GM18498 (cell line): ENCODE measurements around the gene SMAD3.
"Not testable (repeated sequence)": the region's sequence is repeated elsewhere in the genome, so short reads cannot be mapped to it uniquely, and the experiment has no call there.

Experiments
- ATAC-seq: cut with Tn5 transposase; IDR thresholded peaks from one replicate; pipeline ENCODE4 v1.9.1; 2021; ENCODE audit warnings: mild to moderate bottlenecking, moderate library complexity; ENCODE audit not compliant: unreplicated experiment

Gene SMAD3

GRCh38 chr15:67062369-67062985 is 2.9 kb upstream of the SMAD3 start:
- no peak for ATAC-seq

GRCh38 chr15:67063689-67064606 is 1.5 kb upstream of the SMAD3 start:
- no peak for ATAC-seq

- no peak for ATAC-seq
Measured at GRCh38 chr15:67064607-67065530, 533 bp upstream of the SMAD3 start.

- ATAC-seq = no peak
Measured at GRCh38 chr15:67066041-67066958, 898 bp downstream of the SMAD3 start.

GRCh38 chr15:67066959-67067853 is 1.8 kb downstream of the SMAD3 start:
- no peak for ATAC-seq

GRCh38 chr15:67067930-67068551 is 2.6 kb downstream of the SMAD3 start:
- ATAC-seq = no peak

- no peak for ATAC-seq
Measured at GRCh38 chr15:67068710-67069400, 3.5 kb downstream of the SMAD3 start.

GRCh38 chr15:67070150-67070549 is 4.7 kb downstream of the SMAD3 start:
- ATAC-seq = no peak

- no peak for ATAC-seq
Measured at GRCh38 chr15:67070892-67071664, 5.7 kb downstream of the SMAD3 start.

- ATAC-seq = no peak
Measured at GRCh38 chr15:67072442-67072841, 7.0 kb downstream of the SMAD3 start.

- ATAC-seq = no peak
Measured at GRCh38 chr15:67072958-67073357, 7.6 kb downstream of the SMAD3 start.

- ATAC-seq = no peak
Measured at GRCh38 chr15:67074886-67075229, 9.5 kb downstream of the SMAD3 start.

- ATAC-seq = not testable (repeated sequence)
Measured at GRCh38 chr15:67075555-67076135, 10.2 kb downstream of the SMAD3 start.

- no peak for ATAC-seq
Measured at GRCh38 chr15:67076147-67076843, 10.9 kb downstream of the SMAD3 start.

GRCh38 chr15:67077641-67078215 is 12.3 kb downstream of the SMAD3 start:
- ATAC-seq = no peak

GRCh38 chr15:67079361-67079760 is 14.0 kb downstream of the SMAD3 start:
- no peak for ATAC-seq
